Cardiac muscle cell (in vitro differentiated cells and primary cell): Measurements from ENCODE around the gene DLX2. TPM values are rescaled to one million over a fixed set of nuclear protein-coding genes. Genes with fewer than 3 reads are reported as not detected.

ENCODE experiments used
- DNase-seq, 2 donors: peaks; one replicate each; pipeline versions ENCODE4 v3.0.0 to v3.0.0-alpha.2; 2010 to 2017; ENCODE audit warnings: low read depth in 1 of 2, low spot score in 1 of 2
- H3K27ac ChIP-seq: fragments of 200-600 bp; sonication (generic); 2 replicates; pipeline ENCODE4 v1.5.1; 2016
- H3K27me3 ChIP-seq: fragments of 200-600 bp; sonication (generic); 2 replicates; pipeline ENCODE4 v1.6.0; 2016; ENCODE audit warnings: control low read depth
- H3K36me3 ChIP-seq: fragments of 200-600 bp; sonication (generic); 2 replicates; pipeline ENCODE4 v1.5.1; 2016; ENCODE audit warnings: control low read depth
- H3K4me1 ChIP-seq: fragments of 200-600 bp; sonication (generic); 2 replicates; pipeline ENCODE4 v1.8.1; 2017; ENCODE audit warnings: low read depth, mild to moderate bottlenecking, mixed run types
- H3K4me3 ChIP-seq: fragments of 200-600 bp; sonication (generic); 2 replicates; pipeline ENCODE4 v1.5.1; 2016; ENCODE audit warnings: mild to moderate bottlenecking
- H3K9me3 ChIP-seq: fragments of 200-600 bp; sonication (generic); 2 replicates; pipeline ENCODE4 v1.5.1; 2017; ENCODE audit warnings: low read depth, mild to moderate bottlenecking, control low read depth
- polyA plus RNA-seq: library from polyadenylated mRNA; unstranded; fragments of >200 nt; fragmentation: Nextera tagmentation; extraction: Ambion mirVana; gene quantifications from 2 replicates; pipeline ENCODE4 v1.2.1, GENCODE V29; 2016
- total RNA-seq: library from RNA; depleted of rRNA; stranded (reverse); fragments of >200 nt; gene quantifications from 2 replicates; pipeline ENCODE4 v1.2.3, GENCODE V29; 2016
- TF ChIP-seq, protein P1 (sequence below): IDR thresholded peaks from 2 replicates; pipeline ENCODE4 v1.5.1; 2012; ENCODE audit warnings: low read depth, mild to moderate bottlenecking, low read length

Gene DLX2
- total and polyA plus RNA-seq, 2 experiments from 2014 or later: 0.26 TPM; not detected in 1

- no peak for DNase-seq
- Histone ChIP-seq H3K9me3 (no peaks in the 10 kb centered on the region), H3K36me3 (no peaks in the 10 kb centered on the region), H3K27ac (no peak overlapping the region), H3K4me1 (peaks cover 12% of the 10 kb centered on the region), H3K4me3 (peak overlapping the region; percentile 2), H3K27me3 (peaks cover 100% of the 10 kb centered on the region)
- TF ChIP-seq, protein P1, sequence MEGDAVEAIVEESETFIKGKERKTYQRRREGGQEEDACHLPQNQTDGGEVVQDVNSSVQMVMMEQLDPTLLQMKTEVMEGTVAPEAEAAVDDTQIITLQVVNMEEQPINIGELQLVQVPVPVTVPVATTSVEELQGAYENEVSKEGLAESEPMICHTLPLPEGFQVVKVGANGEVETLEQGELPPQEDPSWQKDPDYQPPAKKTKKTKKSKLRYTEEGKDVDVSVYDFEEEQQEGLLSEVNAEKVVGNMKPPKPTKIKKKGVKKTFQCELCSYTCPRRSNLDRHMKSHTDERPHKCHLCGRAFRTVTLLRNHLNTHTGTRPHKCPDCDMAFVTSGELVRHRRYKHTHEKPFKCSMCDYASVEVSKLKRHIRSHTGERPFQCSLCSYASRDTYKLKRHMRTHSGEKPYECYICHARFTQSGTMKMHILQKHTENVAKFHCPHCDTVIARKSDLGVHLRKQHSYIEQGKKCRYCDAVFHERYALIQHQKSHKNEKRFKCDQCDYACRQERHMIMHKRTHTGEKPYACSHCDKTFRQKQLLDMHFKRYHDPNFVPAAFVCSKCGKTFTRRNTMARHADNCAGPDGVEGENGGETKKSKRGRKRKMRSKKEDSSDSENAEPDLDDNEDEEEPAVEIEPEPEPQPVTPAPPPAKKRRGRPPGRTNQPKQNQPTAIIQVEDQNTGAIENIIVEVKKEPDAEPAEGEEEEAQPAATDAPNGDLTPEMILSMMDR: no peak
These were observed 8.2 kb downstream of the DLX2 start for GRCh38 chr2:172094294-172095145.

- Histone ChIP-seq H3K9me3 (no peaks in the 10 kb centered on the region), H3K27me3 (peaks cover 100% of the 10 kb centered on the region), H3K27ac (no peak overlapping the region), H3K36me3 (no peaks in the 10 kb centered on the region), H3K4me3 (no peak overlapping the region), H3K4me1 (peaks cover 9% of the 10 kb centered on the region)
- no peak for DNase-seq
- TF ChIP-seq, protein P1: no peak
These were observed 9.0 kb downstream of the DLX2 start for GRCh38 chr2:172093416-172094293.

- no peak overlapping the region for H3K4me3 ChIP-seq
- H3K4me1 ChIP-seq: peaks cover 9% of the 10 kb centered on the region
- no peaks in the 10 kb centered on the region for H3K36me3 ChIP-seq
- H3K27me3 ChIP-seq: peaks cover 100% of the 10 kb centered on the region
- no peak overlapping the region for H3K27ac ChIP-seq
- no peaks in the 10 kb centered on the region for H3K9me3 ChIP-seq
- DNase-seq: no peak
- TF ChIP-seq, protein P1: no peak
These were observed 9.8 kb downstream of the DLX2 start for GRCh38 chr2:172092716-172093415.

DNA sequence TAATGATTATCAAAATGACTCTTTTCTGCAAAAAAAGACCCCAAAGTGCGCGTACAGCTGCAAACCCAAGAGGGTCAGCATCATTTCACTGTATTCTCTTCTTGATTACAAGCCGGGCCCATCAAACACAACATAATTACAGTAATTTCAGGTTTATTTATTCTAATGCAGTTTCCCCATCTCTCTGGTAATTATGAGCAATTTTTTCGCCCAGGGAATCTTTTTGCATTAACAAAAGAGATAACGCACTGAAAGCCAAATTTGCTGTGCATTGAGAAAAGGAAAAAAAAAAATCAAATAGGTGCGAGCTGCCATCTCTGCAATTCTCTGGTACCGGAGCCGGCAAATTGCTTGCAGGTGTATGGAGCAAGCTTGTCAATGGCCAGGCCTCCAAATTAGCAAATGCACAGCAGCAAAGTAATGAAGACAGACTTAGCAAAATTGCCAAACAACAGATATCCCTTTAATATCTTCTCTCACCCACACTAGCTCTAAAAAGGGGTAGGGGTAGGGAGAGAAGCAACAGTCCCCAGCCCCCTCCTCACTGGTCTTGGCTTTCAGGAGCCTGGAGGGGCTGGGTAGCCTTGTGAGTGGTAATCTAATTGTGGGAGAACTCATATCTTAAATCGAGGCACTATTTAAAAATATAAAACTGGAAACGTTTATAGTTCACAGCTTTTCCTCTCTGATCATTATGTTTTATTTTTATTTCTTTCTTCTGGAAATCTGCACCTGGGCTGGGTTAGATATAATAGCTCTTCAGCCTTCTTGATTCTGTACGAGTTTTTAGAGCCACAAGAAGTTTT, 10.7 kb downstream of the DLX2 start:
- TF ChIP-seq, protein P1: no peak
- Histone ChIP-seq H3K4me3 (no peak overlapping the region), H3K27me3 (peaks cover 100% of the 10 kb centered on the region), H3K36me3 (no peaks in the 10 kb centered on the region), H3K9me3 (no peaks in the 10 kb centered on the region), H3K27ac (no peak overlapping the region), H3K4me1 (peaks cover 4% of the 10 kb centered on the region)
- no peak for DNase-seq
